ENCODE results near the gene CLEC11A. TPM values are rescaled to one million over a fixed set of nuclear protein-coding genes. Genes with fewer than 3 reads are reported as not detected.

CLEC11A gene
- total RNA-seq, 2 donors from 2014 or later: 13.8 to 26.2 TPM

- H3K9me3 ChIP-seq: no peaks in the 10 kb centered on the region
- peak; percentile 61 for DNase-seq (ENCODE audit: low spot score)
- no peak overlapping the region for H3K4me3 ChIP-seq
- H3K27me3 ChIP-seq (replicated peaks; ENCODE audit: insufficient read depth): no peaks in the 10 kb centered on the region
- intact Hi-C loops (cut with DNase I): no loop called here
- WGBS: 12% methylated on average over 23 of the region's 23 CpGs
- no peaks in the 10 kb centered on the region for H3K36me3 ChIP-seq
- H3K4me1 ChIP-seq (replicated peaks): no peaks in the 10 kb centered on the region
- no peak for TF ChIP-seq POLR2AphosphoS5 (IDR thresholded peaks at IDR 0.05)
- no peak for TF ChIP-seq POLR2A (IDR thresholded peaks at IDR 0.05)
- TF ChIP-seq CTCF (IDR thresholded peaks at IDR 0.05): no peak
- H3K27ac ChIP-seq: no peak overlapping the region
These were observed 43.7 kb upstream of the CLEC11A start for GRCh38 chr19:50679177-50680125.

- TF ChIP-seq POLR2AphosphoS5 (IDR thresholded peaks at IDR 0.05) (no peak), POLR2A (IDR thresholded peaks at IDR 0.05) (no peak), CTCF (IDR thresholded peaks at IDR 0.05) (no peak)
- Histone ChIP-seq H3K27ac (no peak overlapping the region), H3K27me3 (replicated peaks; ENCODE audit: insufficient read depth) (peaks cover 23% of the 10 kb centered on the region), H3K9me3 (no peaks in the 10 kb centered on the region), H3K36me3 (no peaks in the 10 kb centered on the region), H3K4me1 (replicated peaks) (no peaks in the 10 kb centered on the region), H3K4me3 (no peak overlapping the region)
- 26% methylated on average over 48 of the region's 50 CpGs for WGBS
- DNase-seq (ENCODE audit: low spot score): no peak
- intact Hi-C loops (cut with DNase I): no loop called here
These were observed 36.7 kb upstream of the CLEC11A start for GRCh38 chr19:50686310-50687032.

GRCh38 chr19:50688766-50689165 is 34.4 kb upstream of the CLEC11A start:
- TF ChIP-seq POLR2A (IDR thresholded peaks at IDR 0.05) (no peak), POLR2AphosphoS5 (IDR thresholded peaks at IDR 0.05) (no peak)
- no peaks in the 10 kb centered on the region for H3K9me3 ChIP-seq
- no peaks in the 10 kb centered on the region for H3K36me3 ChIP-seq
- H3K27ac ChIP-seq: no peak overlapping the region
- intact Hi-C loops (cut with DNase I): no loop called here
- no peaks in the 10 kb centered on the region for H3K4me1 ChIP-seq (replicated peaks)
- H3K4me3 ChIP-seq: no peak overlapping the region
- peaks cover 32% of the 10 kb centered on the region for H3K27me3 ChIP-seq (replicated peaks; ENCODE audit: insufficient read depth)
- DNase-seq (ENCODE audit: low spot score): no peak
- WGBS: 67% methylated on average over 17 of the region's 19 CpGs

- Histone ChIP-seq H3K36me3 (no peaks in the 10 kb centered on the region), H3K4me3 (no peak overlapping the region), H3K27me3 (replicated peaks; ENCODE audit: insufficient read depth) (peaks cover 40% of the 10 kb centered on the region), H3K27ac (no peak overlapping the region), H3K9me3 (no peaks in the 10 kb centered on the region), H3K4me1 (replicated peaks) (no peaks in the 10 kb centered on the region)
- DNase-seq (ENCODE audit: low spot score): no peak
- TF ChIP-seq POLR2A (IDR thresholded peaks at IDR 0.05) (no peak), CTCF (IDR thresholded peaks at IDR 0.05) (no peak), POLR2AphosphoS5 (IDR thresholded peaks at IDR 0.05) (no peak)
- intact Hi-C loops (cut with DNase I): no loop called here
- WGBS: 88% methylated on average over 7 of the region's 7 CpGs
These were observed 32.7 kb upstream of the CLEC11A start for GRCh38 chr19:50690439-50690838.
